Measurements from ENCODE around the gene LRRFIP2.
"Not testable (repeated sequence)": the region's sequence is repeated elsewhere in the genome, so short reads cannot be mapped to it uniquely, and the experiment has no call there.

Gene LRRFIP2

GRCh38 chr3:37174532-37175126, at the start of gene LRRFIP2:
Gene LRRFIP2 (minus strand): TSS chr3:37174582. CDS start chr3:37148983, 25,599 bp downstream.
- DNase-seq (ENCODE audit: low read depth): peak; percentile 45

GRCh38 chr3:37223576-37223975, 49.2 kb upstream of the LRRFIP2 start:
- DNase-seq (ENCODE audit: low read depth): no peak

- no peak for DNase-seq (ENCODE audit: low read depth)
Observed at GRCh38 chr3:37223141-37223558, 48.8 kb upstream of the LRRFIP2 start.

- not testable (repeated sequence) for DNase-seq (ENCODE audit: low read depth)
Observed at GRCh38 chr3:37222542-37222941, 48.2 kb upstream of the LRRFIP2 start.

GRCh38 chr3:37221407-37221806, 47.0 kb upstream of the LRRFIP2 start:
- DNase-seq (ENCODE audit: low read depth): peak; percentile 46

GRCh38 chr3:37219266-37219665, 44.9 kb upstream of the LRRFIP2 start:
- DNase-seq (ENCODE audit: low read depth): no peak

- DNase-seq (ENCODE audit: low read depth): no peak
Observed at GRCh38 chr3:37218206-37218605, 43.8 kb upstream of the LRRFIP2 start.

- no peak for DNase-seq (ENCODE audit: low read depth)
Observed at GRCh38 chr3:37217098-37217849, 42.9 kb upstream of the LRRFIP2 start.

- no peak for DNase-seq (ENCODE audit: low read depth)
Observed at GRCh38 chr3:37216597-37217097, 42.3 kb upstream of the LRRFIP2 start.

- no peak for DNase-seq (ENCODE audit: low read depth)
Observed at GRCh38 chr3:37214076-37214475, 39.7 kb upstream of the LRRFIP2 start.

- peak; percentile 42 for DNase-seq (ENCODE audit: low read depth)
Observed at GRCh38 chr3:37210230-37210629, 35.8 kb upstream of the LRRFIP2 start.

GRCh38 chr3:37208576-37208975, 34.2 kb upstream of the LRRFIP2 start:
- not testable (repeated sequence) for DNase-seq (ENCODE audit: low read depth)

GRCh38 chr3:37208008-37208407, 33.6 kb upstream of the LRRFIP2 start:
- not testable (repeated sequence) for DNase-seq (ENCODE audit: low read depth)

- peak; percentile 45 for DNase-seq (ENCODE audit: low read depth)
Observed at GRCh38 chr3:37206041-37206440, 31.7 kb upstream of the LRRFIP2 start.

GRCh38 chr3:37204314-37204713, 29.9 kb upstream of the LRRFIP2 start:
- no peak for DNase-seq (ENCODE audit: low read depth)

GRCh38 chr3:37202035-37202434, 27.7 kb upstream of the LRRFIP2 start:
- DNase-seq (ENCODE audit: low read depth): no peak

GRCh38 chr3:37200141-37200540, 25.8 kb upstream of the LRRFIP2 start:
- DNase-seq (ENCODE audit: low read depth): no peak

GRCh38 chr3:37198996-37199395, 24.6 kb upstream of the LRRFIP2 start:
- no peak for DNase-seq (ENCODE audit: low read depth)

GRCh38 chr3:37198547-37198946, 24.2 kb upstream of the LRRFIP2 start:
- no peak for DNase-seq (ENCODE audit: low read depth)

GRCh38 chr3:37197810-37198371, 23.5 kb upstream of the LRRFIP2 start:
- DNase-seq (ENCODE audit: low read depth): peak; percentile 64

GRCh38 chr3:37194533-37194932, 20.2 kb upstream of the LRRFIP2 start:
- no peak for DNase-seq (ENCODE audit: low read depth)

- DNase-seq (ENCODE audit: low read depth): no peak
Observed at GRCh38 chr3:37190667-37191066, 16.3 kb upstream of the LRRFIP2 start.

GRCh38 chr3:37189109-37189508, 14.7 kb upstream of the LRRFIP2 start:
- DNase-seq (ENCODE audit: low read depth): no peak
